OCI-M2 (cell line): ENCODE results near the gene FCMR.
"Not testable (repeated sequence)": the region's sequence is repeated elsewhere in the genome, so short reads cannot be mapped to it uniquely, and the experiment has no call there.

Experiments
- DNase-seq: peaks from one replicate; lab custom pipeline; 2025; ENCODE audit not compliant: unreplicated experiment; lab: John Stamatoyannopoulos, UW

FCMR gene

GRCh38 chr1:206880314-206880713, 41.4 kb downstream of the FCMR start:
- no peak for DNase-seq

DNA sequence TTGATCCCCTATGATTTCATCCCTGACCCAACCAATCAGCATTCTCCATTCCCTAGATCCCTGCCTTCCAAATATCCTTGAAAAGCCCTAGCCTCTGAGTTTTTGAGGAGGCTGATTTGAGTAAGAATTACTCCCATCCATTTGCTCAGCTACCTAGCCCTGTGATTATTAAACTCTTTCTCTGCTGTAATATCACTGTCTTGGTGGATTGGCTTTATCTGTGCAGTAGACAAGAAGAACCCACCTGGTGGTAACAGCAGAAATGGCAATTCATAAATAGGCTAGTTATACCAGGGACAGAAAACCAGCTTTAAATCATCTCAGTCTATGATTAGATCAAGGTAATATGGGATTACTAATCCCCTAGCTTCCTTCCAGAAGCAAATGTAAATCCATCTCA, 43.3 kb downstream of the FCMR start:
- DNase-seq = no peak

DNA sequence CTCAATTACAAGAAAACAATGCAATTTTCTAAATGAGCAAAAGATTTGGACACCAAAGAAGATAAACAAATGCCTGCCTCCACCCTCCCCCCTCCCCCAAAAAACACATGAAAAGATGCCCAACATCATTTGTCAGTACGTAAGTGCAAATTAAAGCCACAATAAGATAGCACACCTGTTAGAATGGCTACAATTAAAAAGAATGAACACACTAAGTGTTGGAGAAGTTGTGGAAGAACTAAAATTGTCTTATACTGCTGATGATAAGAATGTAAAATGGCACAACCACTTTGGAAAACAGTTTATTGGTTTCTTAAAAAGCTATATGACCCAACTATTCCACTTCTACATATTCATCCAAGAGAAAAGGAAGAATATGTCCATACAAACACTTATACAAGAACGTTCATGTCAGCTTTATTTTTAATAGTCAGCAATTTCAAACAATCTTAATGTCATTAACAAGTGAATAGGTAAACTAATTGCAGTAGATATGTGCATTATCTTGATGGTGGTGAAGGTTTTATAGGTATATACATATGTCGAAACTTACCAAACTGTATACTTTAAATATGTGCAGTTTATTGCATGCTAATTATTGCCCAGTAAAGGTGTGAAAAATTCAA, 45.9 kb downstream of the FCMR start:
- DNase-seq = no peak

DNA sequence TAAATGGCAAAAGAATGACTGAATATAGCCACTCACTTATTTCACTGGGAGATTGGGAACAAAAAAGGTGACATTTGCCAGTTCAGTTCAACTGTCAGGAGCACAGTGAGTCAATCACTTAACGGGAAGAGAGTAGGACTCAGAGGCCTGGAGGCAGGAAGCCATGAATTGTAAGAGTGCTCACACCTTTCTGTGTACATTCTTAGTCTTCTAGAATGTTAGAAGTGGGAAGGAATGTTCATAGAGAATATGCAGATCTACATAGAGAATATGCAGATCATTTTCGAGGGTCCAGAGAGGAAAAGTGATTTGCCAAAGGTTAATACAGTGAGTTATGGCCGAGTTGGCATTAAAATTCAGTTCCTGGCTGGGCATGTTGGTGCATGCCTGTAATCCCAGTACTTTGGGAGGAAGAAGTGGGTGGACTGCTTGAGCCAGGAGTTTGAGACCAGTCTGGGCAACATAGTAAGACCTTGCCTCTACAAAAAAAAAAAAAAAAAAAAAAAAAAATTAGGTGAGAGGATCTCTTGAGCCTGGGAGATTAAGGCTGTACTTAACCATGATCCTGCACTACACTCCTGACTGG, 48.0 kb downstream of the FCMR start:
- no peak for DNase-seq

GRCh38 chr1:206872139-206872538, 49.6 kb downstream of the FCMR start:
- no peak for DNase-seq

- no peak for DNase-seq
Measured at GRCh38 chr1:206868264-206868663, 53.5 kb downstream of the FCMR start.

GRCh38 chr1:206867716-206868115, 54.0 kb downstream of the FCMR start:
- DNase-seq = no peak

DNA sequence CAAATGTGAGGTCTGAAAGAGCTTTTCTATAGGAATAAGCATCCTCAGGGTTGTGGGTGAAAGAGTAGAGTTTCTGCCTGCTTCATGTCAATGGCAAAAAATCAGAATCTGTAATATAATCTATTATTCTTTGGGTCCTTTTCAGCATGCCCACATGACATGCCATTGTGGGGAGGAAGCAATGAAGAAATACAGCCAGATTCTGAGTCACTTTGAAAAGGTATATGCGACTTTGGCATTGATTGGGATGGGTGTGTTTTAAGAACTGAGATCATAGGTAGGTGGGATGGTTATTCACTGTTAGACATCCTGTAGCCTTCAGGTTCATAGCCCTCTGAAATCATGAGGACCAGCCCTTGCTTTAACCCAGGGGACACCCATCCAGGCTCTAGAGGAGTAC, 54.5 kb downstream of the FCMR start:
- DNase-seq = no peak

- DNase-seq = no peak
Measured at GRCh38 chr1:206866062-206866461, 55.7 kb downstream of the FCMR start.

- DNase-seq = no peak
Measured at GRCh38 chr1:206864939-206865671, 56.6 kb downstream of the FCMR start, which contains the start of gene IL20. TSS of gene IL20 (plus strand) at chr1:206865623. CDS start at chr1:206865853, 230 bp downstream.

GRCh38 chr1:206863266-206863665, 58.5 kb downstream of the FCMR start:
- DNase-seq = no peak

DNA sequence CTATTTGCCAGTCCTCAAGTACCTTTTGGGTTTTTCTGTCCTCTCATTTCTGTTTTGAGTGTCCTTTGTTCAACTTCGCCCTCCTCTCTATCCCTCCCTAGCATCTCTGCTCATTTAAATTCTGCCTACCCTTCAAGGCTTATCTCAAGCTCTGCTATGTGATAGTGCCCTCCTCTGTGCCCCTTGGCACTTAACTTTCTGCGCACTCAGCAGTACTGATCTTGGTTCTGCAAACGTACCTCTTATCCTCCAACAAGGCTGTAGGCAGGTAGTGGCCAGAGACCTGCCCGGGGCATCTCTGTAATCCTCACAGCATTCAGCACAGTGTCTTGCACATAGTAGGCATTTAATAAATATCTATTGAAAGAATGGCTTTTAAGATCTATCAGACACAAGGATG, 61.6 kb downstream of the FCMR start:
- no peak for DNase-seq

DNA sequence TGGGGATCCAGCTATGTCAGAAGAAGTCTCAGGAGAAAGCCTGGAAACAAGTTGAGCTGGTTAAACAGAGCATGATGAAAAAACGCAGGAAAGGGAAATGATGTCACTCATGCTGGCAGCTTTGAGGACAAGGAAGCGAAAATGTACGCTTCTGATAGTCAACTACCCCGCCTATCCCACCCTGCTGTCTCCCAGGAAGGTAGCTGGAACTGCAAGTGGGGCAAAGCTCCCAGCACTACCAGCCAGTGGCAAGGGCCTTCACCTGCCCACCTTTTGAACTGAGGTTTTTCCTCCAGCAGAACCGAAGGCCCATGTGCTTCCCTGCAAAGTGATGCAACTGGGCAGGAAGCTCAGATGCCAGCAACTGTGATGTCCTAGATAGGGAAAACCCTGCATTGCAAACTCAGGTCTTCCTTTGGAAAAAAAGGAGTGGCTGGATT, 62.6 kb downstream of the FCMR start:
- no peak for DNase-seq

DNA sequence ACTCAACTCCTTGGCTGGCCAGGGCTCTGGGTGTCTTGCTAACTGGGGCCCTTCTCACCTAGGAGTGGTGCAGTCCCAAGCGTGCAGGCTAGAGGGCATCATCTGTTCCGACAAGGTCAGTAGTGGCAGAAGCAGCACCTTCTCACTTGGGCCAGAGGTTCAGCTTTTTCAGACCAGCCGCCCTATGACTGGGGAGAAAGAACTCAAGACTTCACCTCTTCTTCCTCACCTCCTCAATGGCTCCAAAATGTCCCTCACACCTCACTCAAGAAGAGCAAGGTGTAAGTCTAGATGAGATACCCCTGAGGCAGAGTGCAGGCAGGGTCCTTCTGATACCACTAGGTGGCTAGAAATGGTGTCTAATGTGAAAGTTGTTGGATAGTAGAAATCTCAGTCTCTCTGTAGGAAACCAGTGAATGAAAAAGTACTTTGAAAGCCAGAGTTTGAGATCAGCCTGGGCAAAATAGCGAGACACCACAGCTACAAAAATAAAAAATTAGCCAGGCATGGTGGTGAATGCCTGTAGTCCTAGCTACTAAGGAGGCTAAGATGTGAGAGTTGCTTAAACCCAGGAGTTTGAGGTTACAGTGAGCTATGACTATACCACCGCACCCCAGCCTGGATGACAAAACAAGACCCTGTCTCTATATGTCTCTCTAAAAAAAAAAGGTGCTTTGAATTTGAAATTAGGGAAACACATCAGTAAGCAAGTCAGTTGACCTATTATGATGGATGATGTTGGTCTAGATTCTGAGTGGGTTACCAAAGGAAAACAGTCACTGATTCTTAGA, 64.9 kb downstream of the FCMR start:
- no peak for DNase-seq

- no peak for DNase-seq
Measured at GRCh38 chr1:206855859-206856258, 65.9 kb downstream of the FCMR start.

DNA sequence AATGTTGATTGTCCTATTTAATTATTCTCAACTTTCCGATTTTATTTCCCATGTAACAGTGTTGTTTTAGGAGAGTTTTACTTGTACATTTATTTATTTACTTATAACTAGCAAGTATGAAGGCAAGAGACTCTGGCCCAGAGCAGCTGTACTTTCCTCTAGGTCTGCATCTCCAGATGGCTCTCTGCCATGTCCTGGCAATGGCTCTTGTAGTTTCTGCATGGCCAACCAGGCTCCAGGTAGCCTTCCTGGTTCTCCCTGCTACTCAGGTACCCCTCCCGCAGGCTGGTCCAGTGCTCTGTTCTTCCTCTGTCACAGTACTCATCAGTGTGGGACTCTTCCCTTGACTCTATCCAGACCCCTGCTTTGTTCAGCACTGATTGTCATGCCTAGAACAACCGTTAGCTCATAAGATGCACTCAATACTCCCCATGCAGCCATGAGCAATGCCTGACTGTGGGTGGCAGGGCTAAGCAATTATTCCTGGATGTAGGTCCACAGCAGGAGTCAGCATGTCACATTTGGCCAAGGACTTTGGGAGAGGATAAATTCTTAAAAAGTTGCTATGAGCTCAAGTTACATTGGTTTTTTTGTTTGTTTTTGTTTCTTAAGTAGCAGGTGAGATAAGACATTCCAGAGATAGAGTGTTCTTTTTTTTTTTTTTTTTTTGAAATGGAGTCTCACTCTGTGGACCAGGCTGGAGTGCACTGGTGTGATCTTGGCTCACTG, 67.2 kb downstream of the FCMR start:
- DNase-seq = no peak

GRCh38 chr1:206853696-206854095, 68.0 kb downstream of the FCMR start:
- not testable (repeated sequence) for DNase-seq
